Adrenal gland (tissue), 12 donors: ENCODE measurements around the gene RABL6. TPM values are rescaled to one million over a fixed set of nuclear protein-coding genes. Genes with fewer than 3 reads are reported as not detected.
"Not testable (repeated sequence)": the region's sequence is repeated elsewhere in the genome, so short reads cannot be mapped to it uniquely, and the experiment has no call there.

ENCODE experiments used
- DNase-seq, 7 donors: peaks; one replicate each; pipeline ENCODE4 v3.0.0-alpha.2; 2019 to 2020
- H3K27ac ChIP-seq, 5 donors: fragments of 200-600 bp; sonication (generic) in 4 of 5; 1 replicate in 3 of 5; 2 replicates in 2 of 5; pipeline versions ENCODE4 v1.5.1 to v1.8.0; 2016 to 2020; ENCODE audit warnings: mild to moderate bottlenecking in 1 of 5
- H3K27me3 ChIP-seq: fragments of 200-600 bp; 2 replicates; pipeline ENCODE4 v1.8.0; 2021
- H3K36me3 ChIP-seq, 2 donors: fragments of 200-600 bp; replicated peaks in 1 of 2; 1 replicate in 1 of 2; 2 replicates in 1 of 2; pipeline versions ENCODE4 v1.5.1 to v1.8.0; 2018 to 2022
- H3K4me1 ChIP-seq, 2 donors: fragments of 200-600 bp; replicated peaks in 1 of 2; 1 replicate in 1 of 2; 2 replicates in 1 of 2; pipeline versions ENCODE4 v1.5.1 to v1.8.0; 2018 to 2021
- H3K4me3 ChIP-seq, 4 donors: fragments of 200-600 bp; sonication (generic) in 3 of 4; one replicate each; pipeline ENCODE4 v1.5.1; 2016 to 2018
- H3K9me3 ChIP-seq, 3 donors: fragments of 200-600 bp; sonication (generic) in 1 of 3; replicated peaks in 1 of 3; 1 replicate in 2 of 3; 2 replicates in 1 of 3; pipeline versions ENCODE4 v1.5.1 to v1.8.0; 2016 to 2021
- CTCF ChIP-seq, 6 experiments: fragments of 450-650 bp in 4 of 6; fragments of 200-600 bp in 2 of 6; sonication (generic) in 1 of 6; IDR thresholded peaks; 1 replicate in 5 of 6; 2 replicates in 1 of 6; pipeline versions ENCODE4 v1.5.1 to v1.8.0; 2016 to 2021; ENCODE audit warnings: antibody characterized with exemption in 6 of 6, mild to moderate bottlenecking in 2 of 6, moderate library complexity in 1 of 6
- POLR2A ChIP-seq, 2 donors: fragments of 450-650 bp; IDR thresholded peaks; one replicate each; pipeline ENCODE4 v1.6.1; 2017; ENCODE audit warnings: antibody characterized with exemption in 2 of 2, mild to moderate bottlenecking in 2 of 2, moderate library complexity in 1 of 2
- WGBS, 4 donors: extraction: QIAGEN DNeasy Blood & Tissue Kit in 2 of 4; methylation state at CpG; one replicate each; pipeline versions ENCODE4 v1.1.5 to v1.1.7; 2013 to 2017; 5-methylcytosine and 5-hydroxymethylcytosine counted together
- intact Hi-C, 2 donors: fragments of 100-400 bp; cut with DNase I; formaldehyde crosslinking; loops; one replicate each; pipeline versions ENCODE4 v1.14.1 to v1.15.0; 2022 to 2023
- polyA plus RNA-seq, 3 donors: library from polyadenylated mRNA; stranded (reverse); fragments of 200-250 nt in 2 of 3; fragments of 350-450 nt in 1 of 3; fragmentation: Illumina TruSeq in 1 of 3; extraction: RNeasy Lipid Tissue Mini Kit (QIAGEN cat#74804) in 1 of 3; gene quantifications; one replicate each; pipeline ENCODE4 v1.2.3, GENCODE V29; 2013 to 2014
- total RNA-seq, 9 donors: library from RNA; depleted of rRNA in 4 of 9; stranded (reverse); fragments of >200 nt in 4 of 9; fragments of 120-200 nt in 1 of 9; fragmentation: NEBNext Ultra II Directional in 1 of 9; extraction: Animal tissue kit (Norgen Biotek cat#: 25700) in 1 of 9; gene quantifications; one replicate each; pipeline versions ENCODE4 v1.1.0 to v1.2.4, GENCODE V29; 2013 to 2023
- donor health status: healthy with polysubstance abuse.
- donor health status: Bipolar disorder and iron deficiency.
- donor health status: DM: yes; HTN: yes; CAD: no.
- donor health status: DM: no; HTN: no; CAD: no.
- donor health status: DM: no; HTN: no; CAD: no.
- donor health status: DM: yes; HTN: yes; CAD: no.

RABL6 gene
- total and polyA plus RNA-seq, 12 donors: 20.9 to 150 (median 61.0) TPM

- Histone ChIP-seq H3K9me3 (no peaks in the 10 kb centered on the region), H3K36me3 (no peaks in the 10 kb centered on the region), H3K27ac (no peak overlapping the region), H3K4me3 (no peak overlapping the region), H3K4me1 (no peaks in the 10 kb centered on the region), H3K27me3 (no peaks in the 10 kb centered on the region)
- intact Hi-C loops: no loop called here
- 78 to 89% (median 82%) methylated on average over 5 of the region's 5 CpGs for whole genome bisulfite sequencing, 4 donors
- no peak for TF ChIP-seq POLR2A (IDR thresholded peaks at IDR 0.05)
- TF ChIP-seq CTCF (IDR thresholded peaks at IDR 0.05): no peak
- DNase-seq: no peak
Observed at GRCh38 chr9:136876476-136876875, 68.7 kb downstream of the RABL6 start.

GRCh38 chr9:136880651-136881050, 72.9 kb downstream of the RABL6 start:
- TF ChIP-seq CTCF (IDR thresholded peaks at IDR 0.05): no peak
- TF ChIP-seq POLR2A (IDR thresholded peaks at IDR 0.05): no peak
- no peaks in the 10 kb centered on the region for H3K36me3 ChIP-seq
- no peaks in the 10 kb centered on the region for H3K9me3 ChIP-seq
- H3K27me3 ChIP-seq: no peaks in the 10 kb centered on the region
- WGBS, 4 donors: 80 to 87% (median 81%) methylated on average over 9 to 11 of the region's 11 CpGs
- intact Hi-C loops: loop anchor here in 1 of 2 donors (10.0 kb wide), 1 partner anchor 64 kb away; the partner anchor contains the start of genes C8G and FBXW5
- DNase-seq: peak in 1 of 7 donors; percentile 18
- no peak overlapping the region for H3K4me3 ChIP-seq
- peaks cover 8 to 10% of the 10 kb centered on the region in 2 donors for H3K4me1 ChIP-seq
- no peak overlapping the region for H3K27ac ChIP-seq

- DNase-seq: peak in 1 of 7 donors; percentile 24
- Histone ChIP-seq H3K4me1 (peaks cover 8 to 12% of the 10 kb centered on the region in 2 donors), H3K9me3 (no peaks in the 10 kb centered on the region), H3K27me3 (no peaks in the 10 kb centered on the region), H3K36me3 (no peaks in the 10 kb centered on the region), H3K27ac (peak overlapping the region in 3 of 5 donors; percentile 46 to 87 (median 81)), H3K4me3 (peak overlapping the region in 1 of 4 donors; percentile 55)
- no peak for TF ChIP-seq POLR2A (IDR thresholded peaks at IDR 0.05)
- no peak for TF ChIP-seq CTCF (IDR thresholded peaks at IDR 0.05)
- intact Hi-C loops: loop anchor here in 1 of 2 donors (10.0 kb wide), 1 partner anchor 63 kb away; the partner anchor contains the start of genes C8G and FBXW5
- WGBS, 4 donors: 26 to 40% (median 32%) methylated on average over 8 to 9 of the region's 9 CpGs; no CpG with 5 or more reads in 1 of the 4 donors
Observed at GRCh38 chr9:136881691-136882108, 74.0 kb downstream of the RABL6 start.

- TF ChIP-seq CTCF (IDR thresholded peaks at IDR 0.05) (no peak), POLR2A (IDR thresholded peaks at IDR 0.05) (peak in 1 of 2 donors; percentile 50)
- 33 to 48% (median 40%) methylated on average over 7 to 19 of the region's 19 CpGs for WGBS, 4 donors
- intact Hi-C loops: loop anchor here in 1 of 2 donors (10.0 kb wide), 1 partner anchor 62 kb away; the partner anchor contains the start of genes C8G and FBXW5
- no peaks in the 10 kb centered on the region for H3K9me3 ChIP-seq
- DNase-seq: peak; percentile 70 to 96 (median 93)
- H3K27me3 ChIP-seq: no peaks in the 10 kb centered on the region
- H3K4me1 ChIP-seq: peaks cover 15% of the 10 kb centered on the region in 2 donors
- H3K27ac ChIP-seq: peak overlapping the region in 3 of 5 donors; percentile 46 to 87 (median 81)
- H3K4me3 ChIP-seq: peak overlapping the region in 1 of 4 donors; percentile 55
- H3K36me3 ChIP-seq: no peaks in the 10 kb centered on the region
Observed at GRCh38 chr9:136882109-136882946, 74.6 kb downstream of the RABL6 start.

GRCh38 chr9:136882947-136883283, 75.2 kb downstream of the RABL6 start:
- H3K9me3 ChIP-seq, H3K36me3 ChIP-seq, H3K4me3 ChIP-seq, DNase-seq, H3K27me3 ChIP-seq: not testable (repeated sequence)
- H3K27ac ChIP-seq: peak overlapping the region in 3 of 5 donors; percentile 46 to 87 (median 81)
- intact Hi-C loops: loop anchor here in 1 of 2 donors (10.0 kb wide), 1 partner anchor 62 kb away; the partner anchor contains the start of genes C8G and FBXW5
- WGBS, 4 donors: 54 to 76% (median 59%) methylated on average over 9 of the region's 9 CpGs
- H3K4me1 ChIP-seq: peaks cover 16 to 20% of the 10 kb centered on the region in 2 donors

GRCh38 chr9:136883670-136884069, 75.9 kb downstream of the RABL6 start:
- not testable (repeated sequence) for H3K27me3 ChIP-seq, H3K4me3 ChIP-seq, H3K36me3 ChIP-seq, H3K9me3 ChIP-seq, H3K27ac ChIP-seq, DNase-seq
- peaks cover 16 to 20% of the 10 kb centered on the region in 2 donors for H3K4me1 ChIP-seq
- WGBS, 4 donors: 85 to 88% (median 86%) methylated on average over 10 of the region's 10 CpGs
- intact Hi-C loops: loop anchor here in 1 of 2 donors (10.0 kb wide), 1 partner anchor 61 kb away; the partner anchor contains the start of genes C8G and FBXW5
